Ammon's horn (tissue), 1 donor: ENCODE results near the gene GLIPR1.
"Not testable (repeated sequence)": the region's sequence is repeated elsewhere in the genome, so short reads cannot be mapped to it uniquely, and the experiment has no call there.

ENCODE experiments used
- DNase-seq: peaks from one replicate; pipeline ENCODE4 v3.0.0-alpha.2; 2016; ENCODE audit warnings: low spot score

Gene GLIPR1

GRCh38 chr12:75480469-75480949 lies at the start of gene GLIPR1:
Gene GLIPR1, plus strand, starts transcription at chr12:75480755. Its CDS starts 126 bp downstream, at chr12:75480881.
- DNase-seq, result peak; percentile 80

GRCh38 chr12:75432924-75433323 lies 47.6 kb upstream of the GLIPR1 start:
- no peak for DNase-seq

GRCh38 chr12:75437564-75437963 lies 43.0 kb upstream of the GLIPR1 start:
- no peak for DNase-seq

- DNase-seq, result no peak
Measured at GRCh38 chr12:75438059-75438754, 42.3 kb upstream of the GLIPR1 start.

- no peak for DNase-seq
Measured at GRCh38 chr12:75439048-75439447, 41.5 kb upstream of the GLIPR1 start.

GRCh38 chr12:75439930-75440329 lies 40.6 kb upstream of the GLIPR1 start:
- no peak for DNase-seq

GRCh38 chr12:75441687-75442449 lies 38.7 kb upstream of the GLIPR1 start:
- DNase-seq, result not testable (repeated sequence)

- not testable (repeated sequence) for DNase-seq
Measured at GRCh38 chr12:75442454-75442853, 38.1 kb upstream of the GLIPR1 start.

GRCh38 chr12:75443709-75444108 lies 36.8 kb upstream of the GLIPR1 start:
- no peak for DNase-seq

GRCh38 chr12:75444429-75445136 lies 36.0 kb upstream of the GLIPR1 start:
- no peak for DNase-seq

- not testable (repeated sequence) for DNase-seq
Measured at GRCh38 chr12:75445137-75445507, 35.4 kb upstream of the GLIPR1 start.

- no peak for DNase-seq
Measured at GRCh38 chr12:75446857-75447256, 33.7 kb upstream of the GLIPR1 start.

GRCh38 chr12:75447691-75448393 lies 32.7 kb upstream of the GLIPR1 start:
- DNase-seq, result no peak

- no peak for DNase-seq
Measured at GRCh38 chr12:75452675-75453330, 27.8 kb upstream of the GLIPR1 start.

GRCh38 chr12:75455839-75456238 lies 24.7 kb upstream of the GLIPR1 start:
- DNase-seq, result no peak

GRCh38 chr12:75457191-75457590 lies 23.4 kb upstream of the GLIPR1 start:
- no peak for DNase-seq

GRCh38 chr12:75457866-75458265 lies 22.7 kb upstream of the GLIPR1 start:
- not testable (repeated sequence) for DNase-seq

GRCh38 chr12:75459755-75460154 lies 20.8 kb upstream of the GLIPR1 start:
- DNase-seq, result no peak

- DNase-seq, result no peak
Measured at GRCh38 chr12:75460204-75460603, 20.4 kb upstream of the GLIPR1 start.

- DNase-seq, result peak; percentile 29
Measured at GRCh38 chr12:75471902-75472890, 8.4 kb upstream of the GLIPR1 start.
